RPMI7951 (cell line): Measurements from ENCODE around the gene FHAD1. TPM values are rescaled to one million over a fixed set of nuclear protein-coding genes. Genes with fewer than 3 reads are reported as not detected.

ENCODE experiments used
- DNase-seq: peaks from one replicate; pipeline ENCODE4 v3.0.0-alpha.2; 2012; ENCODE audit warnings: low read depth
- total RNA-seq: library from RNA; depleted of rRNA; stranded (reverse); fragments of >200 nt; shearing (Covaris generic); gene quantifications from 2 replicates; pipeline ENCODE4 v1.2.3, GENCODE V29; 2014; rRNA removed

The FHAD1 gene
- total RNA-seq, result 5.5 and 6.8 TPM in 2 replicates

DNA sequence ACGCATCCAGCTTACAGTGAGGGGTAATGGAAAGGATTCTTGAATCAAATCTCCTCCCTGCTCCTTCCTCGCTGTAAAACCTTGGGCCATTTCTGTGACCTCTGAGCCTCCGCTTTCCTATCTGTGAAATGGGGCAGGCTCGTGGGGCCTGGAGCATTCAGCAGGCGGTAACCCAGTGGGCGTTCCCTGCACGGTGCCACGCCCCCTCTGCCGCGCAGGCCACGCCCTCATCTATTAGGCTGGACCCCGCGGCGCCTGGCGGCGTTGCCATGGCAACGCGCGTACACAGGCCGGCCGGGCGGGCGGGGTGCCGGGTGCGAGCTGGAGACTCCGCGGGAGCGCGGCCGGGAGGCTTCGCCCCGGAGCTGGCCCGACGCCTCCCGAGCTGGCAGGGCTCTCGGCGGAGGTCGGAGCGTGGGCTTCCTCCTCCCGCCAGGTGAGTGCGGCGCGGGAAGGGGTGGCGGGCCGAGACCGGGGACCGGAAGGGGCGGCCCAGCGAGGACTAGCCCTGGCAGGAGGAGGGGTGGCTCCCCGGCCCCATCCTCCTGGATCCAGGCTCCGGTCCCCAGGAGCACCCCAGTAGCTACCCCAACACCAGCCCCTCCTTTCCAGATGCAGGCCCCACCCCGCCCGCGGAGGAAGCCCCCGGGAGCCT is at the start of gene FHAD1:
Gene FHAD1, plus strand, starts transcription at position 264 of the 655 bp plus-strand sequence. CDS start 4,562 bp downstream, outside the sequence.
- peak; percentile 56 for DNase-seq

DNA sequence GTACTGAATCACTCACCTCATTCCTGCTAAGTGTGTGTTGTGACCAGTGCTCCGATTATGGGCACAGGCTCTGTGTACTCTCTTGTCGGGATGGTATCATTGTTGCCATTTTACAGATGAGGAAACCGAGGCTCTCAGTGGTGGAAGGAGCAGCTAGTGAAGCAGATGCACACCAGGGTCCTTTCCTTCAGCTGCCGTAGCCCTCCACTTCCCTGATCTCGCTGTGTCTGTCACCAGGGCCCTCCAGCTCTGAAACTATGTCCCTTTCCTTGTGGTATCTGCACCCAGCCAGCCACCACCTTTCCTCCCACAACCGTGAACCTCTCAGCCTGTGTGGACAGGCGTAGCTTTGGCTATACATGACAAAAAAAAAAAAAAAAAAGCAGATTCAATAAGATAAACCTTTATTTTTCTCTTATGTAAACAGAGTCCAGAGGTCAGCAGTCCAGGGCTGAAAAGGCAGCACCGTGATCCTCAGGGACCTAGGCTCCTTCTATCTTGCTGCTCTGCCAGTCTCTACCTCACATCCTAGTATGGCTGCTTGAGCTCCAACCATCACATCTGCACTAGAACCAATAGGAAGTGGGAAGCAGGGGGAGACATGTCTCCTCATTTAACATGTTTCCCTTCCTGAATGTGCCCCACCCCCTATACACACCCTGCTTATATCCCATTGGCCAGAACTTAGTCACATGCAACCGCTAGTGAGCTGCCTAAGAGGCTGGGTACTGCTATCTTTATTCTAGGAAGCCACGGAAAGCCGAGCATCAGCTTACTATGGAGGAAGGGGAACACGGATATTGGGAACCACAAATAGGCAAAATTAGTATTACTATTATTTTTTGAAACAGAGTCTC is 49.2 kb upstream of the FHAD1 start:
- no peak for DNase-seq

DNA sequence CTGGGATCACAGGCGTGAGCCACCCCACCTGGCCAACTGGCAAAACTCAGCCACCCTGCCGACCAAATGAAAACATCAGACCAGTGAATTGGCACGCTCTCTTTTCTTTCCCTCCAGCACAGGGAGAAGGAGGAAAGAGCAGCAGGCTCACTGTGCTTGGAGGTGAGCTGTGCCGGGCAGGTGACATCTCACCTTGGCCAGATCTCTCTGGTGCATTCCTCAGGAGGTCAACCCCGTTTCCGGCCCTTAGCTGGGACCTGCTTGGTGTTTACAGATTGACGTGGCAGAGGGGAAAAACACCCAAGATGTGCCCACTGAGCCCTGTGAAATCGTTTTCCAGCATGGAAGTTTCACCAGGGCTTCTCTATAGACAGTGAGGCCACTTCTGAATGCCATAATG is 48.3 kb upstream of the FHAD1 start:
- DNase-seq, result no peak

DNA sequence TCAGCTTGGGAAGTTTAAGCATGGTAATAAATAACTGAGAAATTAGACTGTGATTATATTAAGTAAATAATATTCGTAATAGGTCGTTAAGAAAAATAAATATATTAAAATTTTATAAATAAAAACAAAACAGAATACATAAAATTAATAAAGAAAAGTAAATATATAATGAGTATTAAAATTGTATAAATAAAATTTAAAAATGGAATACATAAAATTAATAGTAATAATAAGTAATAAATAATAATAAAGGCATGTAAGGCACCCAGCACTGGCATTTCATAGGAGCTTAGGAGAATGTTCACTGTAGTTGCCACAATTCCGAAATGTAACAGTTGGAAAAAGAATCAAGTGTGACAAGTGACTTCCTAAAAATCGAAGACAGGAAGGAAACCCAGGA is 45.8 kb upstream of the FHAD1 start:
- no peak for DNase-seq

DNA sequence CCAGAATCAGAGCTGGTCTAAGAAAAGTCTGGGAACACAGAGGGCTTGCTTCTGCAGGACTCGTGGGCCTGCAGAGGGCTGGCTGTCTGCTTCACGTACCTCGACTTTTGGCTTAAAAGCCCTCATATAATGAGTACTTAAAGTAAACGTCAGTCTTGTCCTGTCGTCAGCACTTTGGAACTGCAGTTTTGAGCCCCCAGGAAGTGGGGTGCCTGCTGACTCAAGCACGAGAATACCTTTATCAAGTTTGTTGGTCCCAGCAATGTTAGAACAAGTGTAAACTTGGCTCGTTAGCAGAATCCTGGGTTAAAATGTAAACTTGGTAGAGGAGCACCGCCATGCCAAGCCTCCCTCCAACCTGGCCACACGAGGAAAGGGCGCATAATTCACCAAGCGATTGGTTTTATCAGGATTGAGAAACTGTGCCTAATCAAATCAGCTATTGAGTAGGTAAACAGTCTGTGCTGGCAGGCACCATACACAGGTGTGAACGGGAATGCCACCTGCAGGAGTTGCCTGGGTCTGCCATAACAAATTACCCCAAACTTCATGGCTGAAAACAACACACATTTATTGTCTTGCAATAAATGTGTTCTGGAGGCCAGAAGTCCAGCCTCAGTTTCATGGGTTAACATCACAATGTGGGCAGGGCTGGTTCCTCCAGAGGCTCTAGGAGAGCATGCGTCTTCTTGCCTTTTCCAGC is 45.0 kb upstream of the FHAD1 start:
- no peak for DNase-seq

DNA sequence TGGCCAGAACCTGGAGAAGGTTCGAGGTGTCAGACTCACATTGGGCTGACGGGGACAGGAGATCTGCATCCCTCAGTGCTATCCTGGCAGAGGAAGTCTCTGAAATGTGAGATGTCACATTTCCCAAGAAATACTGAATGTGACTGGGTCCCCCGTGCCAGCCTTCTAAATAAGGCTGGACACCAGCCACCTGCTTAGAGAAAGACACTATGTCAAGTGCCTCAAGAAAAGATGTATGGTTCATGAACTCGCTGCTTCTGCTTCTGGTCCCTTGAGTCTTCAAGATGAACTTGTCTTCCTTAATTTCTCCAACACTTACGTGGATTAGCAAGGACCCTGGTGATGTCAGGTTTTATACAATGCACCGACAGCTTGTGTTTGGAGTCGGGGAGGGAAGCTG is 42.1 kb upstream of the FHAD1 start:
- DNase-seq, result no peak

DNA sequence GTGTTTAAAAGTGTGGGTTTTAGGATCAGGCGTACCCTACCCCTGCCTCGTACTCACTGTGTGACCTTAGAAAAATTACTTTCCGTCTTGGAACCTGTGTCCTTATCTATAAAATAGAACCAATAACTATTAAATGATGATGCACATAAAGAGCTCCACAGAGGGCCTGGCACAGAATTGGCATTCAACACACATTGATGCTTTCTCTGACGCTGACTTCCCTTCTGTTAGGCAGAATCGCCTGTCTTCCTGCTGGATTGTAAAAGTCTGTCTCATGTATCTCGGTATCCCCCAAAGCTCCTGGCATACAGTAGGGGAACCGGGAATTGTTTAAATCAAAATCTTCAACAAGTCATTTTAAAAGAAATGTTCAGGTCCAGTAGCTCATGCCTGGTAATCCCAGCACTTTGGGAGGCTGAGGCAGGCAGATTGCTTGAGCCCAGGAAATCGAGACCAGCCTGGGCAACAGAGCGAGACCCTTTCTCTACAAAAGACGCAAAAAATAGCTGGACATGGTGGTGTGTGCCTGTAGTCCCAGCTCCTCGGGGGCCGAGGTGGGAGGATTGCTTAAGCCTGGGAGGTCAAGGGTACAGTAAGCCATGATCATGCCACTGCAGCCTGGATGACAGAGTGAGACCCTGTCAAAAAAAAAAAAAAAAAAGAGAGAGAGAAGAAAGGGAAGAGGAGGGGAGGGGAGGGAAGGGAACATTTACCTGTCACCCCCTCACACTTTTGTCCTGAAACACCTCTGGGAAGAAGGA is 41.3 kb upstream of the FHAD1 start:
- no peak for DNase-seq

DNA sequence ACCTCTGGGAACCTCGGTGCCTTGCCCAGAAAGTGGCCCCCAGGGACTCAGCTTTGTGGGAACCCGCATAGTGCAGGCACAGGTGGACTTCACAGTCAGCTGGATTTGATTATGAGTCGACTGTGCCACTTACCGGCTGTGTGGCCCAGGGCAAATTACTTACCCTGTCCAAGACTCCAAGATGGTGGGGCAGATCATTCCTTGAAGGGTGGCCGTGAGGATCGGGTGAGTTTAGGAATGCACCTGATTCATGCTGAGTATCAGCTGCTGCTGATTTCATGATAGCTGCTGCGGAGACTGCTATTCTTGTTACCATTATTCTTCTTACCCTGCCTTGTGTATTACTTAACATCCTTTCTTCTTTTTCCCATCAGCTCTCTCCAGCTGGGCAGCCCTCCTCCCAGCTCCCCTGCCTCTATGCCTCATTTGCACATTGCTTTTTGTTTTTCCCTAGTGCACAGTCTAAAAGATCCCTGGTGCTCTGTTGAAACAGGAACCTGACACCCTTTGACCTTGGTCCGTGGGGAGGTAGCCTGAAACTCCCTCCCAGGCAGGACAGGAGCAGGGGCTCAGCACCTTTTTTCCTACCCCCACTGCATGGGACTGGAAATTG is 40.5 kb upstream of the FHAD1 start:
- DNase-seq, result peak; percentile 65

DNA sequence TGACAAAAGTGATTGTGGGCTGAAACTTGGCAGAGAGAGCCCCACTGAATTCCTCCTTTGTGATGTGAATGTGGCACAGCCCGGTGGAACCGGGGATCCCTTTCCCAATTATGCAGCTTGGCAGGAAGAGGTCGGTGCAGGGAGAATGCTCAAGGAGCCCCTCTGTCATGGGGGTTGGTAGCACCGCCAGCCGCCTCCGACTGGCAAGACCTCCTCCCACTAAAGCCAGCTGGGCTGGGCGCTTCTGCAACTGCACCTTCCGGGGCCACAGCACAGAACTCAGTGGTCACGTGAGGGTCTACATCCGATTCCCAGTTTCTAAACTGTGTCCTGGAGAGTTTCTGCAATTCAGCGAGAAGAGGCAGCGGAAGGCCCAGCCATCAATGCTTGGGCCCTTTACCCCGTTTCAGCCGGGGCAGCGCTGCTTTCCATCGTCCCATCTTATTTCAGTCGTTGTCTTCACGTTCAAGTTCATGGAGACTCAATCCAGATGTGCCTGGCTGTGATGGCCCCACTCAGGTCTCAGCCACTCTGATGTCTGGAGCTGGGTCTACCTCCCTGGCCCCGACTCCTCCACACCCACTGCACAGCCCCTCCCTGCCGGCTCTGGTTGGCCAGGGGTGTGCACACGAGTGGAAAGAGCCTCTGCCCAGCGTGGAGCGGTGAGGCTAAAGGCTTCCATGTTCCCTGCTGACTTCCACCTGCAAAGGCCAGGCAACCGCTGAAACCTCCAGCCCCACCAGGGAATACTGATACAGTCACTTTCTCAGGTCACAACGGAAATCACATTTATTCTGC is 39.8 kb upstream of the FHAD1 start:
- no peak for DNase-seq

DNA sequence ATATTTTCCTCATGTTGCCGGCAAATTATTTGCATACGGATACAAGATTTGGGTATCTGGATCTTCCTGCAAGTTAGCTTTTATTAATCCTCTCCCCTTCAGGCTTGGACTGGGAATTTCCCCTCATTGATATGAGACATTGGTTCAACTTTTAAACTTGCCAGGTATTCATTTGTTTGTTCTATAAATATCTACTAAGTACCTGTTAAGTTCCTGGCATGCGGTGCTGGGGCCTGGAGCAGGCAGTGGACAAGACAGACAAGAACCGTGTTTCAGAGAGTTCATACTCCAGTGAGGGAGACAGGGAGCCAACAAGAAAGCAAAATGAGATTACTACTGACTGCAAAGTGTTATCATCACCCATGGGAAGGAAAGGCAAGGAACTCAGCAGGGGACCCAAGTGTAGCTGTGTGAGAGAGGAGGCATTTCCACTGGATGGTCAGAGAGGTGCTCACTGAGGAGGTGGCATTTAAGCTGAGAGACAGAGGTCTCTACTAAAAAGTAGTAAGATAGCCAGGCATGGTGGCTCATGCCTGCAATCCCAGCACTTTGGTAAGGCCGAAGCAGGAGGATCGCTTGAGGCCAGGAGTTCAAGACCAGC is 39.1 kb upstream of the FHAD1 start:
- DNase-seq, result no peak

DNA sequence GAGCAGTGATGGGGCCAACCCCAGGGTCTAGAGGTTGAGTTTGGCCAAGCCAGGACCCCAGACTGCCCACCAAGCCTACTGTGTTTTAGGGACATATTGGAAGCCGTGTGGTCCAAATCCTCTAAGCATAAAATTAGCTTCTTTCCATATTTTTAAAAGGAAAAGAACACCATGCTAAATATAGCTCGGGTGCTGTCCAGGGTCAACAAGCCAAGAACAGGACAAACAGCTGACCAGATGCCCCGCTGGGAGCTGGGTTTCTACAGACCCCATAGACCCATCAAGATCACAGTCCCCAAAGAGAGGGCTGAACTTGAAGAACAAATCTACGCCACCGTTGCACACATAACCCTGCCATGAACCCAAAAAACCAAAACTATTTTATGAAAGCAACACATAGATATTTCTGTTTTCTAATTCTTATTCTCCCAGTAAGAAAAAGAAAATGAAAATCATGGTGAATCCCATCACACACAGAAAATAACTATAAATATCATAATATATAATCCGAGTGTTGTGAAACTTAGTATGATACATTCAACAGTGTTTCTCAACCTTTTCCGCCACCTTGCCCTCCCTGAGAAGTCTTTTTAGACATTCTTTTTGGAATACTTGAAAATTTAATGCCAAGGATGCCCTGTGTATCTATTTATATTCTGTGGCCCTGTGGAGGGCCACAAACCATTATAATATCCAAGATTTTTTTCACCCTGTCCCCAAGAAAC is 36.2 kb upstream of the FHAD1 start:
- no peak for DNase-seq

DNA sequence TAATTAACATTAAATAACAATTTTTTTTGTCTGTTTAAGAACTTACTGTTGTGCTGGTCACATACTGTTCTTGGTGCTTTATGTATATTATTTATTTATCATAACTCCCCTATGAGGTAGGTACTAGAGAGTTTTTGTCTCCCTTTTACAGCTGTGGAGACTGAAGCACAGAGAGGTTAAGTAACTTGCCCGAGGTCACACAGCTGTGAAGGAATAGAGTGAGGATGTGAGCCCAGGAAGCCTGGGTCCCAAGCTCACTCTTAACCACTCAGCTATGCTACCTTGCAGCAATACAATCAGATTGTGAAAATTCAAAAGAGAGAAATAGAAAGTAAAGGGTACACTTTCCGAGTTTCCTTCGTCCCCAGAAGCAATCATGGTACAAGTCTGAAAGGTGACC is 35.6 kb upstream of the FHAD1 start:
- DNase-seq, result no peak

DNA sequence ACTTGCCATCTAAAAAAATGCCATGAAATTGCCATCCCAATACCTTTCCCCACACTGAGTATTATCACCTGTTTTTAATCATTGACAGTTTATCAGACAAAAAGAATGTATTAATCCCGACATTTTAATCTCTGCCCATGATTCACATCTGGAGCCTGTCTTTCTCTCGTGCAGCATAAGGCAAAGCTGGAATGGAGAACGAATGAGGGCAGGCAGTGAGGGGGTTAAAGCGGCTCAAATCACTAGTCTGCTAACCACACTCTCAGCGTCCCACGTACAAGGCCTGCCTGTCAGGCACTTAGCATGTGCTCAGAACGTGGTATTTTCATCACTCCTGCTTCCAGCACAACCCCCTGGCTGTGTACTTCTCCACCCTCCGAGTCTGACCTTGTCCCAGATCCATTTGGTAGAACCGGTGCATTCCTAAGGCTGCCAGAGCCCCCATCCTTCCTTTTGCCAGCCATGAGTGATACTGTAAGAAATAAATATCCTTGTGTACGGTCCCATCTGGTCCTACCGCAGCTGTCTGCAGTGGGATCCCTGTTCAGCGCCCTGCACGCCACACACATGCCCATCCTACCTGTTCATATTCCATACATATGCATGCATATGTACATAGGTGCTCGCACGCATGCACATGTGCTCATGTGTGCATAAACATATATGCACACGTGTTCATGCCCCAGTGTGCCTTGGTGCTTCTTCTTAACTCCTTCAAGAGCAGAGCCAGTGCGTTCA is 34.6 kb upstream of the FHAD1 start:
- no peak for DNase-seq

DNA sequence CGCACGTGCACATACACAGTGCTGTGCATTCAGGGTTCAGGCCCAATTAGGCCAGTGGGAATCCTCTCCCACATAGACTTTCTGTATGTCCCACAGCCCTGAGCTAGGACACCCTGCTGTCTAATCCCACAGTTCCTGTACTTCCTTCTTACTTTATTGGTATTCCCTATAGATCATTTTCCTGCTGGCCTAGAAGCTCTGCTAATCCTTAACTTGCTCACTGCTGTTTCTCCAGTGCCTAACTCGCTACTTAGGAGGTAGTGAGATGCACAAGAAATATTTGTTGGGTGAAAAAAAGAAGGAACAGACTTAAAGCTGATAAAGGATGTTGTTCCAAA is 34.1 kb upstream of the FHAD1 start:
- no peak for DNase-seq

DNA sequence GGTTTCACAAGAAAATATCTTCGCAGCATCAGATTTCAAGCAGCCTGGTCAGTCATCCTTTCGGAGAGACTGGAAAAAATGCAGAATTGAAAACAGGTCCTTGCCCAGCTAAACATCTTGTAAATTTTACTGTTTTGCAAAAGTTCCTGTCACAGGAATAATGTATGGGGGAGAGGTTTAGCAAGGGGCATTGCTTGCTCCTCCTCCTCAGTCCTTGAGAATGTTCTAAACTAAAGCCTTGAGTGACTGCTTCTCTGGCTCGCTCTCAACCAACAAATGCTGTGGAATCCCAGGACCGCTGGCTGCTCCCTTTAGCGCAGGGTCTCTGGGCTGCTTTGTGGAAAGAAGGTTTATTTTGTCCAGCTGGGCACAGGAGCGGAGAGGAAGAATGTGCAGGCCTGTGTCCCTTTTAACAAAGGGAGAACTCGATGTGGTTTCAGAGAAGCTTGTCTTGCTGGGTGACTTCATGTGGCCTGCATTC is 33.6 kb upstream of the FHAD1 start:
- no peak for DNase-seq

DNA sequence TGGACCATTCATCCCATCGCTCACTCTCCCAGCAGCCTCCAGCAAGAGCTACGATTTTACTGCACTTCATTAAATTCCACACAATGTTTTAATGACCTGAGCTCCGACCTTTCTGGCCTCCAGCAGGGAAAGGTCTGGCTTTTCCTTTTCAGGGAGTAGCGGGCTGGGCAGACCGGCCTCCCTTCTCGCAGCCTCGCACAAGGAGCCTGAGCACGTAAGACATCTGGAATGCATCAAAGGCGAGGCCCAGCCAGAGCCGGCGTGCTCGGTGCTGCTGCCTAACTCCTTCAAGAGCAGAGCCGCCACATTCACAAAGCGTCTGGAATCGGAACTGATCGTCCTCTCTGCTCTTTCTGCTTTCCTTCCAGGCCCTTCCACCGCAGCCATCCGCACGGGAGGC is 32.5 kb upstream of the FHAD1 start:
- no peak for DNase-seq

DNA sequence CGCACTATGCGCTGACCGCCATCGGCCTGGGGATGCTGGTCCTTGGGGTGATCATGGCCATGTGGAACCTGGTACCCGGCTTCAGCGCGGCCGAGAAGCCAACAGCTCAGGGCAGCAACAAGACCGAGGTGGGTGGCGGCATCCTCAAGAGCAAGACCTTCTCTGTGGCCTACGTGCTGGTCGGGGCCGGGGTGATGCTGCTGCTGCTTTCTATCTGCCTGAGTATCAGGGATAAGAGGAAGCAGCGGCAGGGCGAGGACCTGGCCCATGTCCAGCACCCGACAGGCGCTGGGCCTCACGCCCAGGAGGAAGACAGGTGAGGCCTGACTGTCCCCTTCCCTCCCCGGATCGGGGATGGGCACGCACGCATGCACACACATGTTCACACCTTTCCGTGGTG is 31.9 kb upstream of the FHAD1 start:
- no peak for DNase-seq

DNA sequence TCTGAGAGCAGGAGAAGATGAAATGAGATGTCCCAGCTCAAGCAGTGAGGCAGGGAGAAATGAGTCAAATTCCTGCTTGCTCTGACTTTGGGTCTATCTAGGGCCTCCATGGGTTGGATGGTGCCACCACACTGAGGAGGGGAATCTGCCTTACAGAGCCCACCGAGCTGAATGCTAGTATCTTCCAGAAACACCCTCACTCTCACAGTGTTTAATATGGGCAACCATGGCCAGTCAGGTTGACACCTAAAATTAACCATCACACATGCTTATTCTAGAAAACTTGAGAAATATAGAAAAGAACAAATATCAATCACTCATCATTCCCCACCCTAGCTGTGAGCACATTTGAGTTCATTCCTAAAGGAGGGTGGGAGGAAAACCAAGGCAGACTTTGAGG is 29.4 kb upstream of the FHAD1 start:
- no peak for DNase-seq
